Measurements from ENCODE around the gene MAML2. TPM values are rescaled to one million over a fixed set of nuclear protein-coding genes. Genes with fewer than 3 reads are reported as not detected.

The MAML2 gene
- total RNA-seq, 4 donors from 2014 or later: 15.9 to 31.9 (median 24.9) TPM

- Histone ChIP-seq H3K4me1 (peaks cover 6 to 14% (median 10%) of the 10 kb centered on the region in 4 donors), H3K9me3 (no peaks in the 10 kb centered on the region), H3K36me3 (no peaks in the 10 kb centered on the region), H3K27ac (no peak overlapping the region), H3K27me3 (no peaks in the 10 kb centered on the region), H3K4me3 (no peak overlapping the region)
- DNase-seq: no peak
- intact Hi-C loops (cut with DNase I; ENCODE audit: low total_unique reads) (no loop called here), in situ Hi-C loops (cut with MboI; ENCODE audit: low pct_ligation_motif_present in 1 of 4, low pct_unique_long_range_greater_than_20kb in 1 of 4, low sequenced_read_pairs in 3 of 4) (no loop called here)
- TF ChIP-seq POLR2A (IDR thresholded peaks at IDR 0.05) (no peak), POLR2AphosphoS5 (IDR thresholded peaks at IDR 0.05) (no peak), CTCF (IDR thresholded peaks at IDR 0.05) (no peak), EP300 (IDR thresholded peaks at IDR 0.05; ENCODE audit: low read depth) (no peak)
- 73 to 88% methylated on average over 3 to 4 of the region's 4 CpGs for WGBS, 2 donors (ENCODE audit: low coverage in 1 of 2)
Observed at GRCh38 chr11:96150609-96151008, 192.4 kb downstream of the MAML2 start.

GRCh38 chr11:96149743-96150555, 193.0 kb downstream of the MAML2 start:
- H3K27me3 ChIP-seq: no peaks in the 10 kb centered on the region
- in situ Hi-C loops (cut with MboI; ENCODE audit: low pct_ligation_motif_present in 1 of 4, low pct_unique_long_range_greater_than_20kb in 1 of 4, low sequenced_read_pairs in 3 of 4) (no loop called here), intact Hi-C loops (cut with DNase I; ENCODE audit: low total_unique reads) (no loop called here)
- 88 to 92% methylated on average over 7 of the region's 7 CpGs for WGBS, 2 donors (ENCODE audit: low coverage in 1 of 2)
- DNase-seq: no peak
- H3K36me3 ChIP-seq: no peaks in the 10 kb centered on the region
- no peak overlapping the region for H3K4me3 ChIP-seq
- H3K27ac ChIP-seq: no peak overlapping the region
- no peak for TF ChIP-seq POLR2A (IDR thresholded peaks at IDR 0.05)
- TF ChIP-seq POLR2AphosphoS5 (IDR thresholded peaks at IDR 0.05): no peak
- TF ChIP-seq CTCF (IDR thresholded peaks at IDR 0.05): no peak
- TF ChIP-seq EP300 (IDR thresholded peaks at IDR 0.05; ENCODE audit: low read depth): no peak
- peaks cover 5 to 11% (median 5%) of the 10 kb centered on the region in 4 donors for H3K4me1 ChIP-seq
- H3K9me3 ChIP-seq: no peaks in the 10 kb centered on the region

GRCh38 chr11:96147906-96148486, 195.0 kb downstream of the MAML2 start:
- WGBS, 2 donors (ENCODE audit: low coverage in 1 of 2): 91 to 96% methylated on average over 6 of the region's 6 CpGs
- intact Hi-C loops (cut with DNase I; ENCODE audit: low total_unique reads) (no loop called here), in situ Hi-C loops (cut with MboI; ENCODE audit: low pct_ligation_motif_present in 1 of 4, low pct_unique_long_range_greater_than_20kb in 1 of 4, low sequenced_read_pairs in 3 of 4) (no loop called here)
- peaks cover 0 to 3% (median 1%) of the 10 kb centered on the region in 4 donors for H3K4me1 ChIP-seq
- H3K27ac ChIP-seq: no peak overlapping the region
- TF ChIP-seq CTCF (IDR thresholded peaks at IDR 0.05): no peak
- TF ChIP-seq EP300 (IDR thresholded peaks at IDR 0.05; ENCODE audit: low read depth): no peak
- no peak for TF ChIP-seq POLR2A (IDR thresholded peaks at IDR 0.05)
- TF ChIP-seq POLR2AphosphoS5 (IDR thresholded peaks at IDR 0.05): no peak
- H3K4me3 ChIP-seq: no peak overlapping the region
- no peaks in the 10 kb centered on the region for H3K9me3 ChIP-seq
- H3K27me3 ChIP-seq: no peaks in the 10 kb centered on the region
- no peak for DNase-seq
- no peaks in the 10 kb centered on the region for H3K36me3 ChIP-seq

- H3K4me1 ChIP-seq: peaks cover 0 to 3% (median 1%) of the 10 kb centered on the region in 4 donors
- H3K4me3 ChIP-seq: no peak overlapping the region
- no peak for DNase-seq
- 83 to 100% methylated on average over 1 to 2 of the region's 2 CpGs for WGBS, 2 donors (ENCODE audit: low coverage in 1 of 2)
- H3K27me3 ChIP-seq: no peaks in the 10 kb centered on the region
- H3K36me3 ChIP-seq: no peaks in the 10 kb centered on the region
- TF ChIP-seq EP300 (IDR thresholded peaks at IDR 0.05; ENCODE audit: low read depth): no peak
- TF ChIP-seq CTCF (IDR thresholded peaks at IDR 0.05): no peak
- no peak for TF ChIP-seq POLR2AphosphoS5 (IDR thresholded peaks at IDR 0.05)
- no peak for TF ChIP-seq POLR2A (IDR thresholded peaks at IDR 0.05)
- in situ Hi-C loops (cut with MboI; ENCODE audit: low pct_ligation_motif_present in 1 of 4, low pct_unique_long_range_greater_than_20kb in 1 of 4, low sequenced_read_pairs in 3 of 4) (no loop called here), intact Hi-C loops (cut with DNase I; ENCODE audit: low total_unique reads) (no loop called here)
- no peaks in the 10 kb centered on the region for H3K9me3 ChIP-seq
- no peak overlapping the region for H3K27ac ChIP-seq
Observed at GRCh38 chr11:96147186-96147585, 195.8 kb downstream of the MAML2 start.
